Large intestine (tissue), 3 donors: ENCODE data around the gene ATP11A. TPM values are rescaled to one million over a fixed set of nuclear protein-coding genes. Genes with fewer than 3 reads are reported as not detected.

Source experiments
- DNase-seq, 2 donors: peaks; one replicate each; pipeline versions ENCODE4 v3.0.0 to v3.0.0-alpha.2; 2013
- H3K27ac ChIP-seq: one replicate; pipeline ENCODE4 v1.5.1; 2013; ENCODE audit warnings: low read length
- H3K27me3 ChIP-seq: 2 replicates; pipeline ENCODE4 v1.6.1; 2013; ENCODE audit warnings: low read length; ENCODE audit not compliant: control insufficient read depth, insufficient read depth
- H3K36me3 ChIP-seq: 2 replicates; pipeline ENCODE4 v1.6.1; 2013; ENCODE audit warnings: low read length; ENCODE audit not compliant: control insufficient read depth, insufficient read depth
- H3K4me1 ChIP-seq: one replicate; pipeline ENCODE4 v1.6.1; 2013; ENCODE audit warnings: low read length; ENCODE audit not compliant: control insufficient read depth, insufficient read depth
- H3K4me3 ChIP-seq: one replicate; pipeline ENCODE4 v1.5.1; 2013; ENCODE audit warnings: low read length
- H3K9me3 ChIP-seq: one replicate; pipeline ENCODE4 v1.6.1; 2013; ENCODE audit warnings: mild to moderate bottlenecking, low read depth, low read length, moderate library complexity; ENCODE audit not compliant: control insufficient read depth
- WGBS: methylation state at CpG from one replicate; pipeline ENCODE4 v1.1.5; 2013; ENCODE audit warnings: low lambda C conversion rate; ENCODE audit not compliant: insufficient coverage; 5-methylcytosine and 5-hydroxymethylcytosine counted together
- polyA plus RNA-seq: library from polyadenylated mRNA; unstranded; fragments of 120-200 nt; gene quantifications from one replicate; pipeline ENCODE4 v1.2.1, GENCODE V29; 2013

The ATP11A gene
- polyA plus RNA-seq, 1 donor, result 95.6 TPM

DNA sequence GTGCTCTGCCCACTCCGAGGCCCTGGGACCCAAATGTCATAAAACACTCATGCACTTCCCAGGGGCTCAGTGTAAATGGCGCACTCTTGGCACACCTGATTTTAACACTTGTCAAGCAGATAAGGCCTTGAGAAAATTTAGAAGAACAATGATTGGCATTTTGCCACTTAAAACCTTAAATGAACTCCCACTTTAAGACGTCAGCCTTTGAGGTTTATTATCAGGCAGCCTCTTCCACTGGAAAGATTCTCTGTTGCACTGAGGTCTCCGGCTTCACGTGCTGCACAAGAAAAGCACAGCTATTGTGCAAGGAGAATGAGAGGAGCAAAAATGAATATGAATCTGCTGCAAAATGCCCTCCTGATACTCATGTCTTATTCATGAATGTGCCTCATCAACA is 38.5 kb upstream of the ATP11A start:
- Histone ChIP-seq H3K4me3 (no peak overlapping the region), H3K4me1 (no peaks in the 10 kb centered on the region), H3K9me3 (no peaks in the 10 kb centered on the region), H3K36me3 (no peaks in the 10 kb centered on the region), H3K27me3 (no peaks in the 10 kb centered on the region), H3K27ac (no peak overlapping the region)
- no CpG with 5 or more reads among the region's 5 CpGs for WGBS
- no peak for DNase-seq

DNA sequence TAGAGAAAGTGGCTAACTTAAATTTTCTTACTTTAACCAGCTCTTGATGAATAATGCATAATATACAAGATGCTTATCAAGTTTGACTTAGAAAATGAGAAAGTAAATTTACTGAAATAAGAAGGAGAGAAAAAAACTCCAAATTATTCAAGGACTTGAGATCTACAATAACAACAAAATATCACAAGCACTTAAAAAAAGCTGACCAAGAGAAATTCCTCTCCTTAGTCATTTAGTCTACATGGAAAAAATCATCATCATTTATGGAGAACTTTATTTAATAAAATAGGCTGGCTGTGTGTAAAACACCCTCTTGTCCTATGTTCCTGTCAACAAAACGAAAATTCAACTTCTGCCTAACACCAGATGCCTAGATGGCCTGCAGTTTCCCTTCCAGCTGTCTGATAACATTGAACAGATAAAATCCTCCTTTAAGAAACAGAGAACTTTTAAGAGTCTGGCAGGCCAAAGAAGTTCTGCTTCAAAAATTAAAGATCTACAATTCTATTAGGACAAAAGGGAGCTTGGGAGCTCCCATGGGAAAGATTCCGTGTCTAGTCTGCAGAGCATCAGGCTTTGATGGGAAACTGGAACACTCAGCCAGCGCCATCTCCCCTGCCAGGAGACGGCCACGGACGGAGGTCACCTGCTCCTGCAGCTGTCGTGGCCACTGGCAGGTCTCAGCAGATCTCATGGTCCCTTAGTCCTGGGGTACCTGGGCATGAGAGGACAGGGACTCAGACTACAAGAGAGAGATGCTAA is 37.9 kb upstream of the ATP11A start:
- no peak for DNase-seq
- Histone ChIP-seq H3K4me1 (no peaks in the 10 kb centered on the region), H3K9me3 (no peaks in the 10 kb centered on the region), H3K4me3 (no peak overlapping the region), H3K27ac (no peak overlapping the region), H3K36me3 (no peaks in the 10 kb centered on the region), H3K27me3 (no peaks in the 10 kb centered on the region)
- 40% methylated on average over 1 of the region's 7 CpGs for WGBS

DNA sequence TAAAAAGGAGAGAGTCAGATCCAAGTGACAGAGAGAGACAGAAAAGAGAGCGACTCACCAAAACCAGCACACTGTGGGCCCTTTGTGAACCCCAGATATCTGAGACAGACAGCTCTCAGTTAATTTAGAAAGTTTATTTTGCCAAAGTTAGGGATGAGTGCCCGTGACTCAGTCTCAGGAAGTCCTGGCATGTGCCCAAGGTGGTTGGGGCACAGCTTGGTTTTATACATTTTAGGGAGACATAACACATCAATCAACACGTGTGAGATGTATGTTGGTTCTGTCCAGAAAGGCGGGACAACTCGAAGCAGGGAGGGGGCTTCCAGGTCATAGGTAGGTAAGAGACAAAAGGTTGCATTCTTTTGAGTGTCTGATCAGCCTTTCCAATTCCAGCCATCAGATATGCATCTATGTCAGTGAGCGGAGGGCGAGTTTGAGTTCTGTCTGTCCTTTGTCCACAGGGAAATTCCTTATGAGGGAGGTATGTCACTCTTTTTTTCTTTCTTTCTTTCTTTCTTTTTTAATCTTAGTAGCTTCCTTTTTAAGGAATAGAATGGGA is 37.2 kb upstream of the ATP11A start:
- H3K9me3 ChIP-seq, result no peaks in the 10 kb centered on the region
- no peaks in the 10 kb centered on the region for H3K4me1 ChIP-seq
- no peaks in the 10 kb centered on the region for H3K27me3 ChIP-seq
- no peak for DNase-seq
- H3K36me3 ChIP-seq, result no peaks in the 10 kb centered on the region
- no peak overlapping the region for H3K27ac ChIP-seq
- whole genome bisulfite sequencing, result 63% methylated on average over 2 of the region's 7 CpGs
- no peak overlapping the region for H3K4me3 ChIP-seq

DNA sequence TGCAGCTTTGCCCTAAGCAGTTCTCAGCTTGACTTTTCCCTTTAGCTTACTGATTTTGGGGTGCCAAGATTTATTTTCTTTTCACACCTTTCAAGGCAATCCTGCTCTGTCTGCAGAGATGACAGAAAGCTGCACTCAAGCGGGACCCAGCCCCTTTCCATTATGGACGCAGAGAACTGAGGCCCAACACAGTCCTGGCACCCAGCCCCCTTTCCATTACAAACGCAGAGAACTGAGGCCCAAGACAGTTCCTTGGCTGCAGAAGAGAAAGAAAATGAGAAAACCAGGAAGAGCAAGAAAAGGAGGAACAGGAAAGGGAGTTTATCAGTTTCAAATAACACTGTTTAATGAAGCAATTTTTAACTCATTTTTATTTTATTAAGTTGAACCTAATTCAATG is 36.8 kb upstream of the ATP11A start:
- no peaks in the 10 kb centered on the region for H3K36me3 ChIP-seq

DNA sequence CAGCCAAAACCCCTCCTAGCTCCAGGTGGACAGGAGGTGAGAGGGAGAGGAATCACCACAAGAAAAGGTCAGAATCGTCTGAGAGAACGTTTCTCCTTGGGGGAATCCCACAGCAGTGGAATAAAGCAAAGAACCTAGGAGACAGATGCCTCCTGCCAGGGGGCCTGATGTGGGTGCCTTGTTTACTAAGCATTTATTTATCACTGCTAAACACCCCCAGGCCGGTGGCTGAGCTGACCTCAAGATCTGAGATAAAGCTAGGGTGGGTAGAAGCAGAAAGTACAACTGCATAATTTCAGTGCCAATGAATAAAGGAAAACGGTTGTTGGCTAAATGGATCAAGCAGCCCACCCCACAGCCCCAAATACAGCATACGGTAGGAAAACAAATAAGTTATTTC is 33.9 kb upstream of the ATP11A start:
- no peak overlapping the region for H3K27ac ChIP-seq
- no peaks in the 10 kb centered on the region for H3K27me3 ChIP-seq
- 33% methylated on average over 1 of the region's 5 CpGs for whole genome bisulfite sequencing

More for the DNA sequence above, 36.8 kb upstream of the ATP11A start:
- no peak overlapping the region for H3K4me3 ChIP-seq
- no peaks in the 10 kb centered on the region for H3K4me1 ChIP-seq
- H3K27me3 ChIP-seq, result no peaks in the 10 kb centered on the region
- no CpG with 5 or more reads among the region's 3 CpGs for WGBS
- H3K27ac ChIP-seq, result no peak overlapping the region
- no peaks in the 10 kb centered on the region for H3K9me3 ChIP-seq
- DNase-seq, result no peak

DNA sequence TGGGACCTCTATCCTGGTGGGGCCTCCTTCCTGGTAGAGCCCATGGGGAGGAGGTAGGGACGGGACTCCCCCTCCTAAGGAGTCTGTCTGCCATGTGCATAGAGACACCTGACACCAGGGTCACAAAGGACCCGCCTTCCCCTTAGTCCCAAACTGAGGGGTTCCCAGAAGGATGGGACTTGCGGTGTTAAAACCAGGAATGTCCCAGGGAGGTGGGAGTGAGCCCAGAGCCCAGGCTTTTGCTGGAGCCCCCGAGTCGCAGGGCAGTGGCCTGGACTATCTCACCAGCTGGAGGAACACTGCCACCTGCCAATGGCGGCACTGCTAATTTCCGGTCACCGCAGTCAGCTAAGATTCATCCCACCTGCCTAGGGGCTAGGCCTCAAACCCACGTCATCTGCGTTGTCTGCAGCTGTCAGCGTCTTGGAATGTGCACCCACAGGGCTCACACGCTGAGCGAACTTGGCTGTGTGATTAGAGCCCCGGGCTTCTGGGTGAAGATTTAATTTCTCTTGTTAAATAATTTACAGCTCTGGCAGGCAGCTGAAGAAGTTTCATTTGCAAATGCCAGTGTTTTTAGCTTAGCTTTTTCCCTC is 31.9 kb upstream of the ATP11A start:
- no CpG with 5 or more reads among the region's 14 CpGs for WGBS
- no peaks in the 10 kb centered on the region for H3K4me1 ChIP-seq
- H3K27me3 ChIP-seq, result no peaks in the 10 kb centered on the region
- H3K9me3 ChIP-seq, result no peaks in the 10 kb centered on the region
- no peak overlapping the region for H3K4me3 ChIP-seq
- no peaks in the 10 kb centered on the region for H3K36me3 ChIP-seq
- peak in 1 of 2 donors; percentile 48 for DNase-seq
- no peak overlapping the region for H3K27ac ChIP-seq

More for the DNA sequence above, 33.9 kb upstream of the ATP11A start:
- Histone ChIP-seq H3K4me3 (no peak overlapping the region), H3K36me3 (no peaks in the 10 kb centered on the region), H3K9me3 (no peaks in the 10 kb centered on the region), H3K4me1 (no peaks in the 10 kb centered on the region)
- no peak for DNase-seq

DNA sequence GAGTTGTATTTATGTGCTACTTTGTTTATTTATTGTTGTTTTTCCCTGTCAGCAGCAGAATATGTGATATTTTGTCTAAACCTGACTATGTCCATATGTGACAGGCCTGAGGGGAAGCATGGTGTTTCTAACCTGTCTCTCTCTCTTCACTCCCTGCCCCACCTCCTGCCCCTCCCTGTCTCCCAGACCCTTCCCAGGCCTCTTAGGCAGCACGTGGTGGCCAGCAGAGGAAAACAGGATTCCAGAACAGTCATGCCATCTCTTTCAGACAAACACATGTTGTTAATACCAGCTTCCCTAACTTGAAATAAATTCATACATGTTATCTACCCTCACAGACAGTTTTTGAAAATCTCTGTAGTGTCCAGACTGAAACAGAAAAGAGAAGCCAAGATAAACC is 31.0 kb upstream of the ATP11A start:
- WGBS, result no CpG with 5 or more reads among the region's 1 CpG
- no peaks in the 10 kb centered on the region for H3K9me3 ChIP-seq
- no peaks in the 10 kb centered on the region for H3K36me3 ChIP-seq
- H3K27ac ChIP-seq, result no peak overlapping the region
- H3K27me3 ChIP-seq, result no peaks in the 10 kb centered on the region
- no peak overlapping the region for H3K4me3 ChIP-seq
- no peak for DNase-seq
- no peaks in the 10 kb centered on the region for H3K4me1 ChIP-seq

DNA sequence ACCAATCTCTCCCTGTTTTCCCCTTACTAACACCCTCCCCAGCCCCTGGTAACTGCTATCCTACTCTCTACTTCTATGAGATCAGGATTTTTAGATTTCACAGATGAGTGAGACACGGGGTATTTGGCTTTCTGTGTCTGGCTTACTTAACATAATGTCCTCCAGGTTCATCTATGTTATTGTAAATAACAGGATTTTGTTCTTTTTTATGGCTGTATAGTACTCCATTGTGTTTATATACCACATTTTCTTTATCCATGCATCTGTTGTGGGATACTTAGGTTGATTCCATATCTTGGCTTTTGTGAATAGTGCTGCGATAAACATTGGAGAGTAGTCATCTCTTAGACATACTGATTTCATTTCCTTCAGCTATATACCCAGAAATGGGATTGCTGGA is 28.5 kb upstream of the ATP11A start:
- DNase-seq, result no peak
- H3K4me1 ChIP-seq, result no peaks in the 10 kb centered on the region
- WGBS, result no CpG with 5 or more reads among the region's 2 CpGs

DNA sequence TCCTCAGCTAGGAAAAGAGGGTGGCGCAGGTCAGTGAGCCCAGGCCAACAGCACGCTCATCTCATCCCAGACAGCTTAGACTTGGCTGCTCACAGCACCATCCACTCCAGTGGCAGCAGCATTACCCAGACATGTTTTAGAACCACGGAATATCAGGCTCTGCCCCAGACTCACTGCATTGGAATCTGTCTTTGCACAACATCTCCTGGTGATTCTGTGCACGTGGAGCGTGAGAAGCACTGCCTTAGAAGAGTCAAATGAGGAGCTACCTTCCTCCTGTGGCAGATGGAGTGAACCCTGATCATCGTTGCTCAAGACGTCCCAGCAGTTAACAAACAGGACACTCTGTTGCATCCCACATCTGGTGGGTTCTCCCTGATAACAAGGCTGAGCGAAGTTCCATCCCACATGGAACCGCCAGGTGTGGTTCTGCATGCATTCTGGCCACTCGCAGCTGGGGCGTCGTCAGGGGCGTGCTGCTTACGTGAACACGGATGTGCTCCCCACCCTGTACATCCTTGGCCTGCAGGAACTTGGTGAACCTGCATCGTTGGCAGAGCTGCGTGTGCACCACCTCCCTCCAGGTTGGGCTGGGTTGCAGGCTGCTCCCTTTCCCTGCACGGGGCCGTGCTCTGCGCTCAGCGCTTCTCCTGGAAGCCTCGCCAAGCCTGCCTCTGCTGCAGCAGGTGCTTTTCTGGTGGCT is 25.2 kb upstream of the ATP11A start:
- Histone ChIP-seq H3K36me3 (no peaks in the 10 kb centered on the region), H3K4me1 (no peaks in the 10 kb centered on the region), H3K27me3 (no peaks in the 10 kb centered on the region), H3K27ac (no peak overlapping the region), H3K4me3 (no peak overlapping the region), H3K9me3 (peaks cover 5% of the 10 kb centered on the region)
- no peak for DNase-seq
- no CpG with 5 or more reads among the region's 22 CpGs for WGBS

More for the DNA sequence above, 28.5 kb upstream of the ATP11A start:
- H3K9me3 ChIP-seq, result peaks cover 5% of the 10 kb centered on the region
- H3K4me3 ChIP-seq, result no peak overlapping the region
- no peaks in the 10 kb centered on the region for H3K27me3 ChIP-seq
- no peaks in the 10 kb centered on the region for H3K36me3 ChIP-seq
- no peak overlapping the region for H3K27ac ChIP-seq

DNA sequence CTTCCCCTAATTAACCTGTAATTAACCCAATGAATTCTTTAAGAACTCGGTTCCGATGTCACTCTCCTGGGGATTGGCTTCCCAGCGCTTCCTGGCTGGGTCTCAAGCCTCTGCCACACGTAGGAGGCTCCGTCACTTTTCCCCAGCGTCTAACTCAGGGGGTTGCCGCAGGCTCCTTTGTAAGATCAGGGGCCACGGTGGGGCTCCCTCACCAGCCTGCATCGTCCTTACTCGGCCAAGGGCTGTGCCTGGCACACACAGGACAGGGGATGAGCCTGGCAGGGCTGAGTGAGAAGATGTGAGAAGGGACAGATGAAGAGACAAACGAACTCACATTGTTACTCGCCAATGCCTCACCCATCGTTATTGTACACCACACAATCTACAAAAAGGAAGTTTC is 20.9 kb upstream of the ATP11A start:
- Histone ChIP-seq H3K4me3 (no peak overlapping the region), H3K27me3 (no peaks in the 10 kb centered on the region), H3K4me1 (peaks cover 7% of the 10 kb centered on the region), H3K36me3 (no peaks in the 10 kb centered on the region), H3K27ac (no peak overlapping the region), H3K9me3 (peaks cover 5% of the 10 kb centered on the region)
- WGBS, result no CpG with 5 or more reads among the region's 13 CpGs
- no peak for DNase-seq
